ENCODE results near the gene ADSL.

DNA sequence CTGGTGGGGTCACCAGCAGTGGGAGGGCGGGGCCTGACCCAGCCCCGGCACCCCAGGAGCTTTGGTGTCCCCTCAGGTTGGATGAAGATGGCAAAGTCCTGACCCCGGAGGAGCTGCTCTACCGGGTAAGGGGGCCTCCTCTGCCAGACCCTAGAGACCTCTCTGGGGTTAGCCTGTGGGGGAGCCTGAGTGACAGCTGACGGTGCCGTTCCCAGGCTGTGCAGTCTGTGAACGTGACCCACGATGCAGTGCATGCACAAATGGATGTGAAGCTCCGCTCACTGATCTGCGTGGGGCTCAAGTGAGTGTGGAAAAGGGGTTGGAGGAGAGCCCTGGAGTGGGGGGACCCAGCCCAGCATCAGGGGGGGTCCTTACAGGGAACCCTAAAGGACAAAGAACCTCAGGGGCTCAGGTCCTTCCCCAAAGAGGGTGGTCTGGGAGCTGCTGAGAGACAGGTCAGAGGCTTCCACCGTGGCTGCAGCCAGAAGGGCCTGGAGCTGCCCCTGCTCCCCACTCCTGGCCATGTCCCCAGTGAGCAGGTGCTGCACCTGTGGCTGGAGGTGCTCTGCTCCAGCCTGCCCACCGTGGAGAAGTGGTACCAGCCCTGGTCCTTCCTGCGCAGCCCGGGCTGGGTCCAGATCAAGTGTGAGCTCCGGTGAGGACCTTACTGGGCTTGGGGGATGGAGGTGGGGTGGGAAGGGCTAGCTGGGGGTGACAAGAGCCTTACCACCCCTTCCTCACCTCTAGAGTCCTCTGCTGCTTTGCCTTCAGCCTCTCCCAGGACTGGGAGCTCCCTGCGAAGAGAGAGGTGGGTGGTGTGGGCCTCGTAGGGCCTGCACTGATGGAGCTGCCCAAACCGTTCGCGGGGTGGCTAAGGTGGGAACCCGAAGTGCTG is 62.7 kb downstream of the ADSL start:
- TF ChIP-seq, protein P1, sequence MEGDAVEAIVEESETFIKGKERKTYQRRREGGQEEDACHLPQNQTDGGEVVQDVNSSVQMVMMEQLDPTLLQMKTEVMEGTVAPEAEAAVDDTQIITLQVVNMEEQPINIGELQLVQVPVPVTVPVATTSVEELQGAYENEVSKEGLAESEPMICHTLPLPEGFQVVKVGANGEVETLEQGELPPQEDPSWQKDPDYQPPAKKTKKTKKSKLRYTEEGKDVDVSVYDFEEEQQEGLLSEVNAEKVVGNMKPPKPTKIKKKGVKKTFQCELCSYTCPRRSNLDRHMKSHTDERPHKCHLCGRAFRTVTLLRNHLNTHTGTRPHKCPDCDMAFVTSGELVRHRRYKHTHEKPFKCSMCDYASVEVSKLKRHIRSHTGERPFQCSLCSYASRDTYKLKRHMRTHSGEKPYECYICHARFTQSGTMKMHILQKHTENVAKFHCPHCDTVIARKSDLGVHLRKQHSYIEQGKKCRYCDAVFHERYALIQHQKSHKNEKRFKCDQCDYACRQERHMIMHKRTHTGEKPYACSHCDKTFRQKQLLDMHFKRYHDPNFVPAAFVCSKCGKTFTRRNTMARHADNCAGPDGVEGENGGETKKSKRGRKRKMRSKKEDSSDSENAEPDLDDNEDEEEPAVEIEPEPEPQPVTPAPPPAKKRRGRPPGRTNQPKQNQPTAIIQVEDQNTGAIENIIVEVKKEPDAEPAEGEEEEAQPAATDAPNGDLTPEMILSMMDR (conservative IDR thresholded peaks at IDR 0.05; ENCODE audit: low read depth, low read length) = no peak
- TF ChIP-seq EZH2 (IDR thresholded peaks at IDR 0.05; ENCODE audit: low read length, unreplicated experiment) = no peak
